ENCODE measurements around the gene ORM2.

ORM2 gene

DNA sequence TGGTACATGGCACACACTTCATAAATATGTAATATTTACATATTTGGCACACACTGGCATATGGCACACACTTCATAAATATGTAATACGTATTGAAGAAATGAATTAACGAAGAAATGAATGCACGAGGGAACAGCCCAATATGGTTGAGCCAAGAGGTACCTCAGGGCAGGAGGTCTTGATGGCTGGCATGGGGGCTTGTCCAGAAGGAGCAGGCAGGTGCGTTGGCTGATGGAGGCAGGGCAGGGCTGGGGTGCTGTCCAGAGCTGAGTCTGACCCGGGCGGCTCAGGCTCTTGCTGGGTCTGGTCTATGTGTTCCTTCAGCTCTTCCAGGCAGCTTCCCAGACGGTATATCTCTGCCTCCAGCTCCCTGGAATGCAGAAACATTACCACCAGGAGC is 31.9 kb downstream of the ORM2 start:
- Histone ChIP-seq H2BK120ac (ENCODE audit: low read depth, low read length) (no peak overlapping the region), H3K9ac (ENCODE audit: low read length) (no peak overlapping the region), H3K4ac (ENCODE audit: low read depth in 1 of 2, low read length in 2 of 2) (no peak overlapping the region), H3K4me3 (ENCODE audit: insufficient read depth in 1 of 2, low read depth in 1 of 2, low read length in 2 of 2) (no peak overlapping the region), H2AK5ac (ENCODE audit: low read length, severe bottlenecking) (no peak overlapping the region), H2BK12ac (ENCODE audit: low read length in 2 of 2) (no peak overlapping the region), H3K14ac (ENCODE audit: low read length in 2 of 2) (no peak overlapping the region), H3K9me3 (ENCODE audit: control insufficient read depth, low read length) (no peaks in the 10 kb centered on the region), H2AFZ (ENCODE audit: low read depth, low read length) (no peak overlapping the region), H3K27me3 (ENCODE audit: control insufficient read depth in 1 of 2, insufficient read depth in 1 of 2, low read length in 2 of 2) (no peaks in the 10 kb centered on the region), H3K79me1 (replicated peaks; ENCODE audit: low read length, poor library complexity, severe bottlenecking) (peaks cover 6% of the 10 kb centered on the region), H3K36me3 (ENCODE audit: control insufficient read depth in 1 of 2, insufficient read depth in 2 of 2, low read depth in 1 of 2, low read length in 2 of 2) (peaks cover 53 to 76% of the 10 kb centered on the region in 2 experiments), H4K91ac (ENCODE audit: low read length) (no peak overlapping the region), H3K4me2 (ENCODE audit: low read length, poor library complexity, severe bottlenecking) (no peak overlapping the region), H2BK5ac (ENCODE audit: low read depth, low read length, poor library complexity, severe bottlenecking) (no peak overlapping the region), H3K18ac (ENCODE audit: low read depth in 1 of 2, low read length in 2 of 2) (no peak overlapping the region), H3K4me1 (ENCODE audit: control insufficient read depth, insufficient read depth, low read depth, low read length) (peaks cover 14% of the 10 kb centered on the region), H4K8ac (ENCODE audit: low read length) (no peak overlapping the region), H2BK15ac (ENCODE audit: low read depth, poor library complexity, severe bottlenecking) (no peak overlapping the region), H3K23ac (ENCODE audit: low read length in 2 of 2) (no peak overlapping the region), H3K27ac (ENCODE audit: low read length, poor library complexity, severe bottlenecking) (no peak overlapping the region)
- no peak for DNase-seq
- WGBS, result 96% methylated on average over 6 of the region's 7 CpGs

DNA sequence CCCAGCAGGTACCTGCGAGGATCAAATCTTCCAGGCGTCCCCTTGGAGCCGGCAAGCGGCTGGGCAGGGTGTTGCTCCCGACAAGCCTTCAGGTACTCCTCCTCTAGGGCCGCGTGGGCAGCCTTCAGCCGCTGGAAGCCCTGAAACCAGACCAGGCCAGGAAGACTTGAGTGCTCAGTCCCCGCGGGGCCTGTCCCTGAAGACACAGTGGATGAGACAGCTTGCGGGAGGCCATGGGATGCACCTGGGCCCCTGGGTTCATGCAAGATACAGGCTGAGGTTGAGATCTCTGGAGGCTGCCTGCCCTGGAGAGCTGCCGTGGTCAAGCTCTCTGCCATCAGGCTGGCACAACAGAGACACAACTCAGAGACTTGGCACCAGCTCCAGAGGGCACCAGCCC is 32.7 kb downstream of the ORM2 start:
- Histone ChIP-seq H3K4me3 (ENCODE audit: insufficient read depth in 1 of 2, low read depth in 1 of 2, low read length in 2 of 2) (no peak overlapping the region), H2BK15ac (ENCODE audit: low read depth, poor library complexity, severe bottlenecking) (no peak overlapping the region), H3K27ac (ENCODE audit: low read length, poor library complexity, severe bottlenecking) (no peak overlapping the region), H3K4ac (ENCODE audit: low read depth in 1 of 2, low read length in 2 of 2) (no peak overlapping the region), H2BK120ac (ENCODE audit: low read depth, low read length) (no peak overlapping the region), H3K4me1 (ENCODE audit: control insufficient read depth, insufficient read depth, low read depth, low read length) (peaks cover 17% of the 10 kb centered on the region), H3K36me3 (ENCODE audit: control insufficient read depth in 1 of 2, insufficient read depth in 2 of 2, low read depth in 1 of 2, low read length in 2 of 2) (peaks cover 48 to 73% of the 10 kb centered on the region in 2 experiments), H2BK5ac (ENCODE audit: low read depth, low read length, poor library complexity, severe bottlenecking) (no peak overlapping the region), H3K9me3 (ENCODE audit: control insufficient read depth, low read length) (no peaks in the 10 kb centered on the region), H2AFZ (ENCODE audit: low read depth, low read length) (no peak overlapping the region), H3K18ac (ENCODE audit: low read depth in 1 of 2, low read length in 2 of 2) (no peak overlapping the region), H3K9ac (ENCODE audit: low read length) (no peak overlapping the region), H4K8ac (ENCODE audit: low read length) (peak overlapping the region; percentile 24), H3K14ac (ENCODE audit: low read length in 2 of 2) (no peak overlapping the region), H3K23ac (ENCODE audit: low read length in 2 of 2) (no peak overlapping the region), H3K79me1 (replicated peaks; ENCODE audit: low read length, poor library complexity, severe bottlenecking) (peaks cover 9% of the 10 kb centered on the region), H3K27me3 (ENCODE audit: control insufficient read depth in 1 of 2, insufficient read depth in 1 of 2, low read length in 2 of 2) (no peaks in the 10 kb centered on the region), H4K91ac (ENCODE audit: low read length) (no peak overlapping the region), H3K4me2 (ENCODE audit: low read length, poor library complexity, severe bottlenecking) (no peak overlapping the region), H2BK12ac (ENCODE audit: low read length in 2 of 2) (peak overlapping the region in 1 of 2 experiments; percentile 15), H2AK5ac (ENCODE audit: low read length, severe bottlenecking) (no peak overlapping the region)
- DNase-seq, result no peak
- 91% methylated on average over 12 of the region's 12 CpGs for WGBS

DNA sequence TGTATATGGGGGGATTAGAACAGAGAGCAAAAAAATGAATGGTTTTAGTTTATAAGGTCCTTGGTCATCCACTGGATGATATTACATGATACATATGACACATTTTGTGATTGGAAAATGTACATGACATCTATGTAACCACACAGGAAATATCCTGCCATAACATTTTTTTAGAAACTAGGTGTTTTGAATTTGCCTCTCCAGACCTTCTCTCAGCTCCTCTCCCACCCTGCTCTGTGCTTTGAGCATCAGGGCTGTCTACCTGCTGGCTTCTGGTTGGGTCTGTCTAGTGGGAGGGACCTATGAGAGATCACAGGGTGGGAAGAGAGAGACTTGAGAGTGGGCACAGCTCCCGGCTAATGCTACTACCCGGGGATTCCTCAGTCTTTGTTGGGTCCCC is 33.8 kb downstream of the ORM2 start:
- no peak overlapping the region for H2BK120ac ChIP-seq (ENCODE audit: low read depth, low read length)
- H2BK15ac ChIP-seq (ENCODE audit: low read depth, poor library complexity, severe bottlenecking), result no peak overlapping the region
- H3K4me1 ChIP-seq (ENCODE audit: control insufficient read depth, insufficient read depth, low read depth, low read length), result peaks cover 19% of the 10 kb centered on the region
- H3K4ac ChIP-seq (ENCODE audit: low read depth in 1 of 2, low read length in 2 of 2), result no peak overlapping the region
- H2BK5ac ChIP-seq (ENCODE audit: low read depth, low read length, poor library complexity, severe bottlenecking), result peak overlapping the region; percentile 69
- no peak overlapping the region for H3K14ac ChIP-seq (ENCODE audit: low read length in 2 of 2)
- H3K4me2 ChIP-seq (ENCODE audit: low read length, poor library complexity, severe bottlenecking), result no peak overlapping the region
- H3K27me3 ChIP-seq (ENCODE audit: control insufficient read depth in 1 of 2, insufficient read depth in 1 of 2, low read length in 2 of 2), result no peaks in the 10 kb centered on the region
- no peak overlapping the region for H4K91ac ChIP-seq (ENCODE audit: low read length)
- H3K27ac ChIP-seq (ENCODE audit: low read length, poor library complexity, severe bottlenecking), result peak overlapping the region; percentile 51
- peak overlapping the region in 1 of 2 experiments; percentile 81 for H2BK12ac ChIP-seq (ENCODE audit: low read length in 2 of 2)
- no peak overlapping the region for H3K4me3 ChIP-seq (ENCODE audit: insufficient read depth in 1 of 2, low read depth in 1 of 2, low read length in 2 of 2)
- H3K79me1 ChIP-seq (replicated peaks; ENCODE audit: low read length, poor library complexity, severe bottlenecking), result peaks cover 16% of the 10 kb centered on the region
- no peak overlapping the region for H3K23ac ChIP-seq (ENCODE audit: low read length in 2 of 2)
- no peak for DNase-seq
- peak overlapping the region; percentile 36 for H4K8ac ChIP-seq (ENCODE audit: low read length)
- H2AK5ac ChIP-seq (ENCODE audit: low read length, severe bottlenecking), result peak overlapping the region; percentile 43
- H3K9ac ChIP-seq (ENCODE audit: low read length), result no peak overlapping the region
- WGBS, result 72% methylated on average over 2 of the region's 2 CpGs
- H3K9me3 ChIP-seq (ENCODE audit: control insufficient read depth, low read length), result no peaks in the 10 kb centered on the region
- H3K36me3 ChIP-seq (ENCODE audit: control insufficient read depth in 1 of 2, insufficient read depth in 2 of 2, low read depth in 1 of 2, low read length in 2 of 2), result peaks cover 50 to 73% of the 10 kb centered on the region in 2 experiments
- no peak overlapping the region for H2AFZ ChIP-seq (ENCODE audit: low read depth, low read length)
- H3K18ac ChIP-seq (ENCODE audit: low read depth in 1 of 2, low read length in 2 of 2), result peak overlapping the region in 1 of 2 experiments; percentile 16

DNA sequence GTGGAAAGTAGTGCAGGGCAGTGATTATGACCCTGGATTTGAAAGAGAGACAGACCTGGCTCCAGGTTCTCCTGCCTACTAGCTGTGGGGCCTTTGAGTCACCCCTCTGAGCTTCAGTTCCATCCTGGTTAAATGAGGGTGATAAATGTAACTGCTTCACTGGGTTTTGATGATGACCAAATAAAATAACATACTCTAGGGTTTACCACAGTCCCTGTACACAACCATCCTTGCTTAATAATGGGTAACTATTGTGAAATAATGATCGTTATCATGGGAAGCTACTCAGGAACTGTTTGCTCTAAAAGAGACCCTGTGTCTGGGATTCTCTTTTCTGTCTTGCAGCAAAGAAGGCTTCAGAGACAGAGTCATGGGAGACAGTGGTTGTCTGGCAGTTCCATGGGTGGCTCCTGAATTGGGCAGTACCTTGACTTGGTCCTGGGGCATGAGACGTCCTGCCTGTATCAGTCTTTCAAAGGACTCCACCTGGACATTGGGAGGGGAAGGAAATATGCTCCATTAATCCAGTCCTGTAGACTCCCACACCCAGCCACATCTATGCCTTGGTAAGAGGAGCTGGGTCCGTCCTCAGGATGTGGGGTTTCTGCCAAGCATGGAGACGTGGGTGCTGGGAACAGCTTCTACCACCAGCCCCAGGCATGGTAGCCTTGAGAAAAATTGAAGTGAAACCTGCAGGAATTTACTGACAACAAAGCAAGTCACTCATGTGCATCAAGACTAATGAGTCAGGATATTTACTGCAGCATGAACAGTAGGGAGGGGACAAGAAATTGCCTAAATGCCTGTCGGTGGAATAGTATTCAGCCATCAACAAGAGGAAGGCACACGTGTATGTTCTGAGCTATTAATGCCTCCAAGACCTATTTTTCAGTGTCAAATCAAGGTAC is 34.7 kb downstream of the ORM2 start:
- H3K9me3 ChIP-seq (ENCODE audit: control insufficient read depth, low read length), result no peaks in the 10 kb centered on the region
- H3K27me3 ChIP-seq (ENCODE audit: control insufficient read depth in 1 of 2, insufficient read depth in 1 of 2, low read length in 2 of 2), result no peaks in the 10 kb centered on the region
- no peak overlapping the region for H4K8ac ChIP-seq (ENCODE audit: low read length)
- H3K36me3 ChIP-seq (ENCODE audit: control insufficient read depth in 1 of 2, insufficient read depth in 2 of 2, low read depth in 1 of 2, low read length in 2 of 2), result peaks cover 47 to 69% of the 10 kb centered on the region in 2 experiments
- WGBS, result 67% methylated on average over 6 of the region's 6 CpGs
- no peak overlapping the region for H3K4me2 ChIP-seq (ENCODE audit: low read length, poor library complexity, severe bottlenecking)
- peak overlapping the region; percentile 35 to 81 for H3K4ac ChIP-seq (ENCODE audit: low read depth in 1 of 2, low read length in 2 of 2)
- H2AFZ ChIP-seq (ENCODE audit: low read depth, low read length), result no peak overlapping the region
- peaks cover 19% of the 10 kb centered on the region for H3K4me1 ChIP-seq (ENCODE audit: control insufficient read depth, insufficient read depth, low read depth, low read length)
- peak overlapping the region in 1 of 2 experiments; percentile 66 for H3K14ac ChIP-seq (ENCODE audit: low read length in 2 of 2)
- peak overlapping the region; percentile 90 for H2AK5ac ChIP-seq (ENCODE audit: low read length, severe bottlenecking)
- peak; percentile 95 for DNase-seq
- peaks cover 19% of the 10 kb centered on the region for H3K79me1 ChIP-seq (replicated peaks; ENCODE audit: low read length, poor library complexity, severe bottlenecking)
- no peak overlapping the region for H3K9ac ChIP-seq (ENCODE audit: low read length)
- no peak overlapping the region for H4K91ac ChIP-seq (ENCODE audit: low read length)
- H3K27ac ChIP-seq (ENCODE audit: low read length, poor library complexity, severe bottlenecking), result peak overlapping the region; percentile 95
- no peak overlapping the region for H3K4me3 ChIP-seq (ENCODE audit: insufficient read depth in 1 of 2, low read depth in 1 of 2, low read length in 2 of 2)
- H2BK120ac ChIP-seq (ENCODE audit: low read depth, low read length), result no peak overlapping the region
- H2BK12ac ChIP-seq (ENCODE audit: low read length in 2 of 2), result peak overlapping the region; percentile 2 to 93
- peak overlapping the region; percentile 0 to 88 for H3K18ac ChIP-seq (ENCODE audit: low read depth in 1 of 2, low read length in 2 of 2)
- peak overlapping the region in 1 of 2 experiments; percentile 49 for H3K23ac ChIP-seq (ENCODE audit: low read length in 2 of 2)
- H2BK15ac ChIP-seq (ENCODE audit: low read depth, poor library complexity, severe bottlenecking), result no peak overlapping the region
- peak overlapping the region; percentile 85 for H2BK5ac ChIP-seq (ENCODE audit: low read depth, low read length, poor library complexity, severe bottlenecking)
